ENCODE results near the gene DNHD1. TPM values are rescaled to one million over a fixed set of nuclear protein-coding genes. Genes with fewer than 3 reads are reported as not detected.

Gene DNHD1
- total RNA-seq, 1 donor from 2014 or later: 9.9 TPM

- peak; percentile 87 for DNase-seq (ENCODE audit: extremely low spot score, unreplicated experiment)
- Mint-ChIP-seq H3K4me3 (peak overlapping the region; percentile 77), H3K36me3 (peaks cover 17% of the 10 kb centered on the region), H3K27me3 (no peaks in the 10 kb centered on the region), H3K4me1 (ENCODE audit: unreplicated experiment) (peaks cover 30% of the 10 kb centered on the region), H3K9me3 (no peaks in the 10 kb centered on the region), H3K27ac (peak overlapping the region; percentile 94)
- TF ChIP-seq, protein P1, sequence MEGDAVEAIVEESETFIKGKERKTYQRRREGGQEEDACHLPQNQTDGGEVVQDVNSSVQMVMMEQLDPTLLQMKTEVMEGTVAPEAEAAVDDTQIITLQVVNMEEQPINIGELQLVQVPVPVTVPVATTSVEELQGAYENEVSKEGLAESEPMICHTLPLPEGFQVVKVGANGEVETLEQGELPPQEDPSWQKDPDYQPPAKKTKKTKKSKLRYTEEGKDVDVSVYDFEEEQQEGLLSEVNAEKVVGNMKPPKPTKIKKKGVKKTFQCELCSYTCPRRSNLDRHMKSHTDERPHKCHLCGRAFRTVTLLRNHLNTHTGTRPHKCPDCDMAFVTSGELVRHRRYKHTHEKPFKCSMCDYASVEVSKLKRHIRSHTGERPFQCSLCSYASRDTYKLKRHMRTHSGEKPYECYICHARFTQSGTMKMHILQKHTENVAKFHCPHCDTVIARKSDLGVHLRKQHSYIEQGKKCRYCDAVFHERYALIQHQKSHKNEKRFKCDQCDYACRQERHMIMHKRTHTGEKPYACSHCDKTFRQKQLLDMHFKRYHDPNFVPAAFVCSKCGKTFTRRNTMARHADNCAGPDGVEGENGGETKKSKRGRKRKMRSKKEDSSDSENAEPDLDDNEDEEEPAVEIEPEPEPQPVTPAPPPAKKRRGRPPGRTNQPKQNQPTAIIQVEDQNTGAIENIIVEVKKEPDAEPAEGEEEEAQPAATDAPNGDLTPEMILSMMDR (conservative IDR thresholded peaks at IDR 0.05): no peak
Measured at GRCh38 chr11:6606471-6607189, 109.5 kb downstream of the DNHD1 start.

DNA sequence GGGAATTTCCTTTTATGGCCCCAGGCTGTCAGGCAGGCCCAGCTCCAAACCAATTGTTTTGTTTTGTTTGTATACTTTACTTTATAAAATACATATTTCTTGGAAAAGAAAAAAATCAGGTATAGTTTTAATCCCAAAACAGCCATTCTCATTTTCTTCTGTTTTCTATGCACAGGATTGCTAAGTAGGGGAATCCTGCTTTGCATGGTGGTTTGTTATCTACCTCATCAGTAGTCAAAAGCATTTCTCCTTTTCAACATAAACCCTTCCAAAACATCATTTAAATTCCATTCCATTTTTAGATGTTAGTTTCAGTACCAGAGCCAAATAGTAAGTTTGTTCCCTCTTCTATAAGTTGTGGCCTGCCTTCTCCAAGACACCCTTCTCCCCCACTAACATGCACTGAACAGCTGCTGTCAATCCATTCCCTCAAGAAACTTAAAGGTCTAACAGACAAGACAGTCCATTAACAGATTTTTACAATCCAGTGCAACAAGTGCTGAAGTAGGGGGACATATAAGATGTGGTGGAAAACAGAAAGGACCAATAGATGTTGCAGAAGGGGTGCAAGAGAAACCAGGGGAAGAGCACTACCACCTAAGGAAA, 110.2 kb downstream of the DNHD1 start:
- TF ChIP-seq, protein P1 (conservative IDR thresholded peaks at IDR 0.05): no peak
- peak overlapping the region; percentile 94 for H3K27ac Mint-ChIP-seq
- peaks cover 25% of the 10 kb centered on the region for H3K4me1 Mint-ChIP-seq (ENCODE audit: unreplicated experiment)
- H3K4me3 Mint-ChIP-seq: peak overlapping the region; percentile 77
- DNase-seq (ENCODE audit: extremely low spot score, unreplicated experiment): no peak
- H3K36me3 Mint-ChIP-seq: peaks cover 17% of the 10 kb centered on the region
- no peaks in the 10 kb centered on the region for H3K9me3 Mint-ChIP-seq
- no peaks in the 10 kb centered on the region for H3K27me3 Mint-ChIP-seq

DNA sequence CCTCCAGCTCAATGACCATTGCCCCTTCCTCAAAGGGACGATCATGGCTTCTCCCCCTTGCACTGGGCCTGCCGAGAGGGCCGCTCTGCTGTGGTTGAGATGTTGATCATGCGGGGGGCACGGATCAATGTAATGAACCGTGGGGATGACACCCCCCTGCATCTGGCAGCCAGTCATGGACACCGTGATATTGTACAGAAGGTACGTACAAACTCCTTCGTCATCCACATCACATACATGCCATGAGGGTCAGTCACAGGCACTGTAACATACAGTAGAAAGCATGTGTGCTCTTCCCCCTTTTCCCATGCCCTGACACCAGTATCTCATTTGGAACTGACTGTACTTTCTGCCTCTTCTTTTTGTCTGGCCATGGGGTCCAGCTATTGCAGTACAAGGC, 110.9 kb downstream of the DNHD1 start:
- peaks cover 25% of the 10 kb centered on the region for H3K4me1 Mint-ChIP-seq (ENCODE audit: unreplicated experiment)
- no peak for DNase-seq (ENCODE audit: extremely low spot score, unreplicated experiment)
- H3K36me3 Mint-ChIP-seq: peaks cover 17% of the 10 kb centered on the region
- no peak overlapping the region for H3K4me3 Mint-ChIP-seq
- H3K27ac Mint-ChIP-seq: peak overlapping the region; percentile 94
- TF ChIP-seq, protein P1 (conservative IDR thresholded peaks at IDR 0.05): no peak
- no peaks in the 10 kb centered on the region for H3K9me3 Mint-ChIP-seq
- H3K27me3 Mint-ChIP-seq: no peaks in the 10 kb centered on the region

GRCh38 chr11:6608726-6609501, 111.8 kb downstream of the DNHD1 start:
- H3K27ac Mint-ChIP-seq: peak overlapping the region; percentile 95
- no peaks in the 10 kb centered on the region for H3K9me3 Mint-ChIP-seq
- TF ChIP-seq, protein P1 (conservative IDR thresholded peaks at IDR 0.05): no peak
- peaks cover 17% of the 10 kb centered on the region for H3K36me3 Mint-ChIP-seq
- H3K27me3 Mint-ChIP-seq: no peaks in the 10 kb centered on the region
- no peak for DNase-seq (ENCODE audit: extremely low spot score, unreplicated experiment)
- H3K4me1 Mint-ChIP-seq (ENCODE audit: unreplicated experiment): peaks cover 25% of the 10 kb centered on the region
- H3K4me3 Mint-ChIP-seq: no peak overlapping the region

- Mint-ChIP-seq H3K27ac (peak overlapping the region; percentile 95), H3K36me3 (peaks cover 17% of the 10 kb centered on the region), H3K27me3 (no peaks in the 10 kb centered on the region), H3K4me1 (ENCODE audit: unreplicated experiment) (peaks cover 25% of the 10 kb centered on the region), H3K9me3 (no peaks in the 10 kb centered on the region), H3K4me3 (peak overlapping the region; percentile 91)
- TF ChIP-seq, protein P1 (conservative IDR thresholded peaks at IDR 0.05): no peak
- no peak for DNase-seq (ENCODE audit: extremely low spot score, unreplicated experiment)
Measured at GRCh38 chr11:6609502-6610015, 112.5 kb downstream of the DNHD1 start.
